GM21737 (cell line): Measurements from ENCODE around the gene LHX1.

Experiments
- ATAC-seq: cut with Tn5 transposase; IDR thresholded peaks from one replicate; pipeline ENCODE4 v1.9.1; 2021; ENCODE audit warnings: mild to moderate bottlenecking, moderate library complexity; ENCODE audit not compliant: unreplicated experiment

LHX1 gene

GRCh38 chr17:36937959-36938565, 787 bp downstream of the LHX1 start:
- no peak for ATAC-seq

- ATAC-seq = no peak
Measured at GRCh38 chr17:36938566-36939051, 1.3 kb downstream of the LHX1 start.

GRCh38 chr17:36939052-36939801, 2.0 kb downstream of the LHX1 start:
- ATAC-seq = no peak

- ATAC-seq = no peak
Measured at GRCh38 chr17:36939802-36940312, 2.6 kb downstream of the LHX1 start.

GRCh38 chr17:36940313-36941264, 3.3 kb downstream of the LHX1 start:
- ATAC-seq = no peak

GRCh38 chr17:36941265-36942010, 4.2 kb downstream of the LHX1 start:
- no peak for ATAC-seq

- no peak for ATAC-seq
Measured at GRCh38 chr17:36942019-36942599, 4.8 kb downstream of the LHX1 start.

GRCh38 chr17:36942631-36943125, 5.4 kb downstream of the LHX1 start:
- no peak for ATAC-seq

- no peak for ATAC-seq
Measured at GRCh38 chr17:36943250-36944191, 6.2 kb downstream of the LHX1 start.

- no peak for ATAC-seq
Measured at GRCh38 chr17:36944553-36944952, 7.3 kb downstream of the LHX1 start.

- no peak for ATAC-seq
Measured at GRCh38 chr17:36945140-36945539, 7.9 kb downstream of the LHX1 start.

- no peak for ATAC-seq
Measured at GRCh38 chr17:36945959-36946725, 8.9 kb downstream of the LHX1 start.

- no peak for ATAC-seq
Measured at GRCh38 chr17:36946726-36947091, 9.4 kb downstream of the LHX1 start.

- ATAC-seq = peak; percentile 5
Measured at GRCh38 chr17:36947922-36948716, 10.8 kb downstream of the LHX1 start.

- peak; percentile 93 for ATAC-seq
Measured at GRCh38 chr17:36948717-36949460, 11.6 kb downstream of the LHX1 start, which contains the start of gene AATF. AATF (plus strand) TSS chr17:36948954; CDS start chr17:36949126, 172 bp downstream.

- no peak for ATAC-seq
Measured at GRCh38 chr17:36949461-36949927, 12.2 kb downstream of the LHX1 start.
